NB4 (cell line): Measurements from ENCODE around the gene LRRK1.

Experiments
- CTCF ChIP-seq: IDR thresholded peaks from one replicate; pipeline ENCODE4 v1.5.1; 2012; ENCODE audit warnings: low read depth, low read length
- POLR2A ChIP-seq: IDR thresholded peaks from 2 replicates; pipeline ENCODE4 v1.6.1; 2011; ENCODE audit warnings: mild to moderate bottlenecking; ENCODE audit not compliant: insufficient read length; ENCODE audit errors: extremely low read depth
- TF ChIP-seq, protein P1 (sequence below): IDR thresholded peaks from 2 replicates; pipeline ENCODE4 v1.6.1; 2011; ENCODE audit warnings: low read depth, low read length

DNA sequence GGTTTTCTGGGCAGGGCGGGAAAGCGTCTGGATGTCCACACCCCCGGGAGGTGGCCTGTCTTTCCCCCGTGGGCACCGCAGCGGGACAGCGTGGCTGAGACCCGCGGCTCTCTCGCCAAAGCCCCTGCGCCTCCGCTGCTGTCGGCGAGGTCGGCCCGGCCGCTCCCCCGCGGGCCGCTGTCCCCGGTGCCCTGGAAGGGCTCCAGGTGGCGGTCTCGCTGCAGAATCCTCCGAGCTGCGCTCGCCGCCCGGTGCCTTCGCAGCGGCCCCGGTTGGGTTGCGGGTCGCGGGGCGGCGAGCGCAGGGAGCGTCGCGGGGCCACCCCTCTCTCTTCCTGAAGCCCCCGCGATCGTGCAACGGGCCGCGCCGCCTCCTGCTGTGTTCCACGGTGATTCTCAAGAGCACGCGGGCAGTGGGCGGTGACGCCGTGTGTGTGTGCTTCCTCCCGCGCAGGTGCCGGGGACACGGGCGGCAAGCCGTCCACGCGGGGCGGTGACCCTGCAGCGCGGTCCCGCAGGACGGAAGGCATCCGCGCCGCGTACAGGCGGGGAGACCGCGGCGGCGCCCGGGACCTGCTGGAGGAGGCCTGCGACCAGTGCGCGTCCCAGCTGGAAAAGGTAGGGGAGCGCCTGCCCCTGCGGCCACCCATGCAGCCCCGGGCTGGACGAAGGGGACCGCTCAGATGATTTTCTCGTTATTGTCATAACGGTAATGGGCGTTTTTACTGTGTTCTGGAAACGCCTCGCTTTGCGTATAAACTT, 54.4 kb downstream of the LRRK1 start:
- TF ChIP-seq CTCF: no peak
- TF ChIP-seq, protein P1, sequence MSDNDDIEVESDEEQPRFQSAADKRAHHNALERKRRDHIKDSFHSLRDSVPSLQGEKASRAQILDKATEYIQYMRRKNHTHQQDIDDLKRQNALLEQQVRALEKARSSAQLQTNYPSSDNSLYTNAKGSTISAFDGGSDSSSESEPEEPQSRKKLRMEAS: no peak
- no peak for TF ChIP-seq POLR2A
